GM23338 (cell line): ENCODE results near the gene MPIG6B. TPM values are rescaled to one million over a fixed set of nuclear protein-coding genes. Genes with fewer than 3 reads are reported as not detected.

ENCODE experiments used
- ATAC-seq: fragments of 200-7000 bp; cut with Tn5 transposase; 3 replicates; pipeline ENCODE4 v1.9.1; 2020
- DNase-seq: peaks from one replicate; pipeline ENCODE4 v3.0.0-alpha.2; 2015; ENCODE audit warnings: low spot score
- H2AFZ ChIP-seq: fragments of 200-600 bp; sonication (generic); 2 replicates; pipeline ENCODE4 v1.8.0; 2016; ENCODE audit warnings: antibody characterized with exemption, mild to moderate bottlenecking, moderate library complexity
- H3F3A ChIP-seq: fragments of 200-600 bp; sonication (generic); replicated peaks from 2 replicates; pipeline ENCODE4 v1.8.0; 2017; ENCODE audit warnings: antibody characterized with exemption, mixed run types, low read depth
- H3K27ac ChIP-seq: fragments of 200-600 bp; sonication (generic); 2 replicates; pipeline ENCODE4 v1.6.1; 2016; ENCODE audit warnings: low read depth
- H3K27me3 ChIP-seq: fragments of 200-600 bp; sonication (generic); 2 replicates; pipeline ENCODE4 v1.8.0; 2016; ENCODE audit warnings: mild to moderate bottlenecking, mixed run types, moderate library complexity; ENCODE audit not compliant: insufficient read depth
- H3K36me3 ChIP-seq: fragments of 200-600 bp; sonication (generic); 2 replicates; pipeline ENCODE4 v1.8.0; 2016; ENCODE audit warnings: mild to moderate bottlenecking; ENCODE audit not compliant: insufficient read depth
- H3K4me1 ChIP-seq: fragments of 200-600 bp; sonication (generic); 2 replicates; pipeline ENCODE4 v1.8.0; 2016; ENCODE audit warnings: mild to moderate bottlenecking, moderate library complexity; ENCODE audit not compliant: insufficient read depth
- H3K4me2 ChIP-seq: fragments of 200-600 bp; sonication (generic); 2 replicates; pipeline ENCODE4 v1.7.1; 2017; ENCODE audit warnings: mixed run types
- H3K4me3 ChIP-seq: fragments of 200-600 bp; sonication (generic); 2 replicates; pipeline ENCODE4 v1.6.1; 2016; ENCODE audit warnings: mixed run types
- H3K79me2 ChIP-seq: fragments of 200-600 bp; sonication (generic); replicated peaks from 2 replicates; pipeline ENCODE4 v1.8.0; 2017; ENCODE audit warnings: mild to moderate bottlenecking; ENCODE audit not compliant: insufficient read depth
- H3K9me2 ChIP-seq: fragments of 200-600 bp; sonication (generic); 2 replicates; pipeline ENCODE4 v1.8.0; 2017; ENCODE audit not compliant: insufficient read depth
- H4K20me1 ChIP-seq: fragments of 200-600 bp; sonication (generic); replicated peaks from 2 replicates; pipeline ENCODE4 v1.8.0; 2017; ENCODE audit warnings: mild to moderate bottlenecking; ENCODE audit not compliant: insufficient read depth
- H3K27ac Mint-ChIP-seq: 2 replicates; pipeline ENCODE4 v1.8.0; 2020; ENCODE audit warnings: inconsistent platforms, mild to moderate bottlenecking, moderate library complexity, mixed read lengths
- H3K27me3 Mint-ChIP-seq: 3 replicates; pipeline ENCODE4 v1.8.0; 2022; ENCODE audit warnings: low read depth, mild to moderate bottlenecking, moderate library complexity, mixed read lengths, inconsistent platforms; ENCODE audit not compliant: insufficient read depth, poor library complexity
- H3K36me3 Mint-ChIP-seq: 3 replicates; pipeline ENCODE4 v1.8.0; 2021; ENCODE audit warnings: low read depth, mild to moderate bottlenecking, inconsistent platforms, moderate library complexity, mixed read lengths
- H3K4me1 Mint-ChIP-seq: 3 replicates; pipeline ENCODE4 v1.8.0; 2020; ENCODE audit warnings: mild to moderate bottlenecking, inconsistent platforms, mixed read lengths
- H3K4me3 Mint-ChIP-seq: 3 replicates; pipeline ENCODE4 v1.8.0; 2021; ENCODE audit warnings: moderate library complexity, mild to moderate bottlenecking, inconsistent platforms, mixed read lengths
- H3K9me3 Mint-ChIP-seq: 3 replicates; pipeline ENCODE4 v1.8.0; 2020; ENCODE audit warnings: moderate library complexity, mild to moderate bottlenecking, inconsistent platforms, mixed read lengths
- CREB1 ChIP-seq: fragments of 250-450 bp; sonication (Bioruptor Pico); IDR thresholded peaks from 2 replicates; pipeline ENCODE4 v1.5.0; 2020; ENCODE audit warnings: low read depth, mild to moderate bottlenecking, moderate library complexity
- CTCF ChIP-seq, 2 experiments: fragments of 200-600 bp in 1 of 2; sonication (generic) in 1 of 2; conservative IDR thresholded peaks; 2 replicates each; pipeline versions ENCODE4 v1.5.1 to v1.6.1; 2016 to 2017; ENCODE audit warnings: antibody characterized with exemption in 2 of 2, low read depth in 2 of 2, mild to moderate bottlenecking in 2 of 2, moderate library complexity in 1 of 2
- ETS1 ChIP-seq: IDR thresholded peaks from 2 replicates; pipeline ENCODE4 v1.6.1; 2016; ENCODE audit warnings: antibody characterized with exemption
- EZH2 ChIP-seq: fragments of 200-600 bp; sonication (generic); IDR thresholded peaks from one replicate; pipeline ENCODE4 v1.8.0; 2017; ENCODE audit warnings: antibody characterized with exemption, mild to moderate bottlenecking, low read depth; ENCODE audit not compliant: unreplicated experiment
- NANOG ChIP-seq: IDR thresholded peaks from 2 replicates; pipeline ENCODE4 v1.6.1; 2016; ENCODE audit warnings: antibody characterized with exemption, borderline replicate concordance
- POLR2AphosphoS5 ChIP-seq: IDR thresholded peaks from 2 replicates; pipeline ENCODE4 v1.6.1; 2016; ENCODE audit warnings: antibody characterized with exemption, low read depth
- REST ChIP-seq: IDR thresholded peaks from one replicate; pipeline ENCODE4 v1.6.1; 2018; ENCODE audit warnings: antibody characterized with exemption; ENCODE audit not compliant: unreplicated experiment
- STAT1 ChIP-seq: IDR thresholded peaks from one replicate; pipeline ENCODE4 v1.6.1; 2016; ENCODE audit warnings: antibody characterized with exemption; ENCODE audit not compliant: unreplicated experiment
- ZNF114 ChIP-seq: fragments of 250-450 bp; sonication (Bioruptor Pico); IDR thresholded peaks from 2 replicates; pipeline ENCODE4 v1.5.0; 2020; ENCODE audit warnings: mild to moderate bottlenecking, moderate library complexity
- ZNF462 ChIP-seq: fragments of 250-450 bp; sonication (Bioruptor Pico); IDR thresholded peaks from 2 replicates; pipeline ENCODE4 v1.5.0; 2020; ENCODE audit warnings: mild to moderate bottlenecking, moderate library complexity
- polyA plus RNA-seq: library from polyadenylated mRNA; unstranded; fragments of >200 nt; fragmentation: Nextera tagmentation; extraction: Ambion mirVana; gene quantifications from 2 replicates; pipeline ENCODE4 v1.2.1, GENCODE V29; 2016
- total RNA-seq: library from RNA; depleted of rRNA; stranded (reverse); fragments of >200 nt; shearing (Covaris generic); gene quantifications from 2 replicates; pipeline ENCODE4 v1.2.3, GENCODE V29; 2014

MPIG6B gene
- total and polyA plus RNA-seq, 2 experiments from 2014 or later = 0.13 TPM; not detected in 1

- TF ChIP-seq EZH2 (no peak), ZNF462 (CRISPR knock-in tag) (no peak), CTCF (conservative IDR thresholded peaks at IDR 0.05; ENCODE audit: low read depth in 2 of 2) (no peak; a peak in 1 of 4 replicates), REST (no peak), STAT1 (no peak), ZNF114 (CRISPR knock-in tag) (no peak), POLR2AphosphoS5 (no peak), ETS1 (no peak), CREB1 (CRISPR knock-in tag) (no peak), NANOG (no peak)
- H2AFZ ChIP-seq = peak within 1 kb of the TSS; percentile 95
- peaks cover 8% of the 10 kb centered on the region; the same call in 1 of the 2 replicates for H3K27me3 ChIP-seq
- H3F3A ChIP-seq = peaks cover 32% of the 10 kb centered on the region
- H4K20me1 ChIP-seq = peaks cover 8% of the 10 kb centered on the region; the same call in 1 of the 2 replicates
- peak; percentile 7 for ATAC-seq
- H3K4me1 ChIP-seq = peaks cover 14% of the 10 kb centered on the region; the same call in 1 of the 2 replicates
- peak within 1 kb of the TSS; percentile 79 for H3K27ac ChIP-seq
- Mint-ChIP-seq H3K4me1 (peaks cover 24% of the 10 kb centered on the region), H3K9me3 (no peaks in the 10 kb centered on the region; the same call in 2 of the 3 replicates), H3K4me3 (peak within 1 kb of the TSS; percentile 93), H3K27ac (peak within 1 kb of the TSS; percentile 96), H3K36me3 (peaks cover 59% of the 10 kb centered on the region), H3K27me3 (peaks cover 22% of the 10 kb centered on the region)
- H3K4me2 ChIP-seq = peak within 1 kb of the TSS; percentile 98
- H3K36me3 ChIP-seq = peaks cover 29% of the 10 kb centered on the region
- peak within 1 kb of the TSS; percentile 99 for H3K4me3 ChIP-seq
- peaks cover 5% of the 10 kb centered on the region; the same call in 1 of the 2 replicates for H3K79me2 ChIP-seq
- H3K9me2 ChIP-seq = no peaks in the 10 kb centered on the region
- DNase-seq = no peak
These were observed 5.8 kb downstream of the MPIG6B start, which contains the start of gene DDAH2 for GRCh38 chr6:31728767-31729514. TSS of gene DDAH2 (minus strand) at chr6:31729299. CDS start at chr6:31729161, 138 bp downstream.
